ENCODE results near the gene MLLT10. TPM values are rescaled to one million over a fixed set of nuclear protein-coding genes. Genes with fewer than 3 reads are reported as not detected.

Gene MLLT10
- total RNA-seq, 1 experiment from 2014 or later = 60.1 TPM

- TF ChIP-seq HMGA2 (CRISPR knock-in tag; IDR thresholded peaks at IDR 0.05) (no peak), CTCF (IDR thresholded peaks at IDR 0.05) (peak; percentile 99), OVOL2 (CRISPR knock-in tag; IDR thresholded peaks at IDR 0.05; ENCODE audit: borderline replicate concordance) (no peak), ZNF396 (CRISPR knock-in tag; IDR thresholded peaks at IDR 0.05; ENCODE audit: borderline replicate concordance) (no peak), AR (CRISPR knock-in tag; IDR thresholded peaks at IDR 0.05) (no peak), E2F1 (CRISPR knock-in tag; IDR thresholded peaks at IDR 0.05) (no peak), ZNF219 (CRISPR knock-in tag; IDR thresholded peaks at IDR 0.05; ENCODE audit: borderline replicate concordance) (0 out of 2 replicates have a peak, but pooled peaks have one; percentile 63), PRRX2 (CRISPR knock-in tag; IDR thresholded peaks at IDR 0.05) (no peak; the same call in 1 of the 2 replicates), RORB (CRISPR knock-in tag; IDR thresholded peaks at IDR 0.05) (no peak), CREB1 (CRISPR knock-in tag; IDR thresholded peaks at IDR 0.05) (no peak), ZNF425 (CRISPR knock-in tag; conservative IDR thresholded peaks at IDR 0.05) (no peak), TP53 (CRISPR knock-in tag; IDR thresholded peaks at IDR 0.05) (peak; percentile 62), CDX4 (CRISPR knock-in tag; IDR thresholded peaks at IDR 0.05; ENCODE audit: borderline replicate concordance) (no peak), GTF2I (CRISPR knock-in tag; conservative IDR thresholded peaks at IDR 0.05) (no peak), GRHL2 (CRISPR knock-in tag; IDR thresholded peaks at IDR 0.05; ENCODE audit: insufficient replicate concordance, severe bottlenecking) (no peak), JUN (CRISPR knock-in tag; IDR thresholded peaks at IDR 0.05) (no peak), ETV6 (CRISPR knock-in tag; IDR thresholded peaks at IDR 0.05) (peak; percentile 97), FOXJ3 (CRISPR knock-in tag; IDR thresholded peaks at IDR 0.05; ENCODE audit: borderline replicate concordance) (no peak), STAT6 (CRISPR knock-in tag; conservative IDR thresholded peaks at IDR 0.05; ENCODE audit: low read depth) (no peak; the same call in 1 of the 2 replicates), E2F5 (CRISPR knock-in tag; IDR thresholded peaks at IDR 0.05) (peak; percentile 59; the same call in 1 of the 2 replicates), MAX (CRISPR knock-in tag; IDR thresholded peaks at IDR 0.05) (peak; percentile 88), IRF2 (CRISPR knock-in tag; IDR thresholded peaks at IDR 0.05; ENCODE audit: borderline replicate concordance, low read depth) (no peak), SMAD3 (CRISPR knock-in tag; IDR thresholded peaks at IDR 0.05; ENCODE audit: borderline replicate concordance) (no peak), CBFB (CRISPR knock-in tag; IDR thresholded peaks at IDR 0.05; ENCODE audit: low read depth) (no peak; the same call in 1 of the 2 replicates), ZNF512 (CRISPR knock-in tag; IDR thresholded peaks at IDR 0.05; ENCODE audit: borderline replicate concordance) (peak; percentile 62; the same call in 1 of the 2 replicates)
Observed at GRCh38 chr10:21495752-21496342, 38.2 kb upstream of the MLLT10 start (continued).

Data from WTC11 (cell line).